Stimulated activated CD8-positive, alpha-beta memory T cell treated with anti-CD3 and anti-CD28 coated beads, Interleukin-4, amount 100 ng/mL, for 1 hour (primary cell): Measurements from ENCODE around the gene DPH1.

Experiments
- DNase-seq, 2 donors: peaks; one replicate each; pipeline ENCODE4 v3.0.0-alpha.2; 2020; ENCODE audit warnings: low read depth in 2 of 2, low spot score in 1 of 2

DPH1 gene

GRCh38 chr17:2049333-2050299 lies 19.7 kb downstream of the DPH1 start:
- peak; percentile 86 to 90 for DNase-seq

DNA sequence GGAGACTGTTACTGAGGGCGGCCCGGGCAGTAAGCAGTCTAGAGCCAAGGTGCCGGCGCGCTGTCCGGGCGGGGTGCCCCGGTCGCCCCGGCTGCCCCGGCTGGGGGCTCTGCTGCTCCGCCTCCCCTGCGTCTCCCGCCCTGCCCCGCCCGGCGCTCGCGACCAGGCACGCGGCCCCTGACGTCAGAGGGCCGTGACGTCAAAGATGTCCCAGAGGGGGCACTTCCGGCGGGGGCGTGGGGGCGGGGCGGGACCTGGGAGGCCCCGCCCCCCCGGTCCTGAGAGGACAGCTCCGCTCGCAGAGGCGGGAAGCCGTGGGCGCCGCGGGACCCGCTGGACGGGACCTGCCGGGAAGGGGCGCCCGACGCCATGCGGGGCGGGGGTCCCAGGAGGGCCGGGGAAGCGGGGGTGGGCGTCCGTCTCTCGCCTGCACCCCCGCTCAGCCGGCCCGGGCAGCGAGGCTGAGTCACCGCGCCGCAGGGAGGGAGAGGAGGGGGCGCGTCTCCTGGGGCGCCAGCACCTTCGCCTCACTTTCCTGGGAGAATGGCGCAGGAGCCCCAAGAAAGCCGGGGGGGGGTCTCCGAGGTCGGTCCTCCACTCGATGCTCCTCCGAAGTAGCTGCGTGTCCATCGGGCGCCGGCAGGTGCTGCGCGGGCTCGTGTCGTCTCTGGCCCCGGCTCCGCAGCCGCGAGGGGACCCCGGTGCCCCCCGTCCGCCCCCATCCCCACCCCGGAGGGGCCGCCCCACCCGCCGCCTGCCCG lies 20.5 kb downstream of the DPH1 start:
- peak in 1 of 2 donors; percentile 41 for DNase-seq

- DNase-seq: no peak
Measured at GRCh38 chr17:2051061-2051932, 21.3 kb downstream of the DPH1 start.

DNA sequence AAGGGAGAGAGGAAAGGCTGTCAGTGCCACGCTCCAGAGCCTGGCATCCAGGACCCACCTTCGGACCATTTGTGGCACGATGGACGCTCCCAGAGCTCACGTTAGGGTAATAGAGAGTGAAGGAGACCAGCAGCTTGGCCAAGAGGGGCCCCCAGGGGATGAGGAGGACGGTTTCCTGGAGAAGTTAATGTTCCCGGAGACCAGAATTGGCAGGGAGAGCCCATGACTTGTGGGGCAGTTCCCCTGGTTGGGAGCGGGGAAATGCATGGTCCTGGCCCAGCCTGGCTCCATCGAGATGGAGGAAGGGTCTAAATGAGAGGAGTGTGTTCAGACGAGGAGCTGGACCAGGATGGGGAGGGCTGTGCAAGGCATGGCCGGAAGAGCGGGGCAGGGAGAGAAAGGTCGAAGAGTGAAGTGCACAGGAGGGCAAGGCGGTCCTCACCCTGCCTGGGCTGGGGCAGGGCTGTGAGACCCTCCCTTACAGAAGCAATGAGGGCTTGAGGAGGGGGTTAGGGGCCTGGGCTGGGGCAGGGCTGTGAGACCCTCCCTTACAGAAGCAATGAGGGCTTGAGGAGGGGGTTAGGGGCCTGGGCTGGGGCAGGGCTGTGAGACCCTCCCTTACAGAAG lies 22.1 kb downstream of the DPH1 start:
- no peak for DNase-seq

GRCh38 chr17:2053380-2054261 lies 23.7 kb downstream of the DPH1 start:
- peak in 1 of 2 donors; percentile 58 for DNase-seq

- no peak for DNase-seq
Measured at GRCh38 chr17:2054262-2054511, 24.2 kb downstream of the DPH1 start.

DNA sequence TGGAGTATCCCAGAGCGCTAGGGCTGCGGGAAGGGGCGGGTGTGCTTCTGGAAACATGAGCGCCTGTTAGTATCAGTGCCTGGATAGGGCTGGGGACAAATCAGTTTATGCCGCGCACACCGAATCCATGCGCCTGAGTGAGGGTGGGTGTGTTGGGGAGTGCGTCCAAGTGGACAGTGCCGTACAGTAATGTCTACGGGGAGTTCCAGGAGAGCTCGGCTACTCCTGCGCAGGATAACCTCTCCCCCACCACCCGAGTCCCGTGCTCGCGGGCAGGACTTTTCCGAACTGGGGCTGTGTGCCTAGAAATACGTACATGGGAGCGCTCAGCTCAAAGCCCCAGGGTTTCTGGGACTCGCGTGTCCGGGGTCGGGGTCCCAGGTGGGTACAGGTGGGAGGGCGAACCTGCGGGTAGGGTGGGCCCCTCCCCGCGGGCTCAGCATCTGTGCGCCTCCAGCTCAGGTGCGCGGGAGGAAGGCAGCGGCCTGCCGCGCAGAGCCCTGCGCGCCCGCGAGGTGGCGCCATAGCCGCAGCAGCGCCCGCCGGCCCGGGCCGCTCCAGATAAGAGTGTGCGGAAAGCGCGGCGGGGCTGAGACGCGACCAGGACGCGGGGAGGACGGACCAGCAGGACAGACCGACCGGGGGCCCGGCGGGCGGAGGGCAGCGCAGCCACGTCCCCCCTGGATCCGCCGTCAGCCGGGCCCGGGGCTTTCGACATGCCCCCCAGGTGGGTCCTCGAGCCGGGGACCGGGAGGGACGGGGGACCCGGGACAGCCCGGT lies 24.7 kb downstream of the DPH1 start, which contains the start of gene HIC1:
TSS of gene HIC1 (plus strand) at position 592 of the 780 bp plus-strand sequence. CDS start 1,588 bp downstream, outside the sequence.
- peak in 1 of 2 donors; percentile 58 for DNase-seq

DNA sequence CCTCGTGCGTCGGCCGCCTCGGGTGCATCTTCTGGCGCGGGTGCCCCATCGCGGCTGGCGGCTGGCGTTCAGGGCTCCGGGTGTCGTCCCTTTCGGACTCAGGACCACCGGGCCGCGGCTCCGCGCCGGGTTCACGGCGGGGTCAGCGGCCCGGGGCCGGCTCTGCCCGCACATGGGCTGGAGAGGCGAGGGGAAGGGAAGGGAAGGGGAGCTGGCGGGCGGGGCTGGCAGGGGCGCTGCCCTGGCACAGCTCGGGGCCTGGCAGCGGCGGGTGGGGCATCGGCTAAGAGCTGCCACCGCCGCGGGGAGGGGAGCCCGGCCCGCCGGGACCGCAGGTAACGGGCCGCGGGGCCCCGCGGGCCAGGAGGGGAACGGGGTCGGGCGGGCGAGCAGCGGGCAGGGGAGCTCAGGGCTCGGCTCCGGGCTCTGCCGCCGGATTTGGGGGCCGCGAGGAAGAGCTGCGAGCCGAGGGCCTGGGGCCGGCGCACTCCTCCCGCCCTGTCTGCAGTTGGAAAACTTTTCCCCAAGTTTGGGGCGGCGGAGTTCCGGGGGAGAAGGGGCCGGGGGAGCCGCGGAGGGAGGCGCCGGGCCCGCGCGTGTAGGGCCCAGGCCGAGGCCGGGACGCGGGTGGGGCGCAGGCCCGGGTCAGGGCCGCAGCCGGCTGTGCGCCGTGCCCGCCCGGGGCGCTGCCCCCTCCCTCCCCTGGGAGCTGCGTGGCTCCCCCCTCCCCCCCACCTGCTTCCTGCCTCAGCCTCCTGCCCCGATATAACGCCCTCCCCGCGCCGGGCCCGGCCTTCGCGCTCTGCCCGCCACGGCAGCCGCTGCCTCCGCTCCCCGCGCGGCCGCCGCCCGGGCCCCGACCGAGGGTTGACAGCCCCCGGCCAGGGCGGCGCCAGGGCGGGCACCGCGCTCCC lies 25.6 kb downstream of the DPH1 start:
- no peak for DNase-seq

GRCh38 chr17:2056206-2057174 lies 26.5 kb downstream of the DPH1 start:
- no peak for DNase-seq

DNA sequence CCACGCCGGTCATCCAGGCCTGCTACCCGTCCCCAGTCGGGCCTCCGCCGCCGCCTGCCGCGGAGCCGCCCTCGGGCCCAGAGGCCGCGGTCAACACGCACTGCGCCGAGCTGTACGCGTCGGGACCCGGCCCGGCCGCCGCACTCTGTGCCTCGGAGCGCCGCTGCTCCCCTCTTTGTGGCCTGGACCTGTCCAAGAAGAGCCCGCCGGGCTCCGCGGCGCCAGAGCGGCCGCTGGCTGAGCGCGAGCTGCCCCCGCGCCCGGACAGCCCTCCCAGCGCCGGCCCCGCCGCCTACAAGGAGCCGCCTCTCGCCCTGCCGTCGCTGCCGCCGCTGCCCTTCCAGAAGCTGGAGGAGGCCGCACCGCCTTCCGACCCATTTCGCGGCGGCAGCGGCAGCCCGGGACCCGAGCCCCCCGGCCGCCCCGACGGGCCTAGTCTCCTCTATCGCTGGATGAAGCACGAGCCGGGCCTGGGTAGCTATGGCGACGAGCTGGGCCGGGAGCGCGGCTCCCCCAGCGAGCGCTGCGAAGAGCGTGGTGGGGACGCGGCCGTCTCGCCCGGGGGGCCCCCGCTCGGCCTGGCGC lies 27.3 kb downstream of the DPH1 start:
- no peak for DNase-seq

GRCh38 chr17:2057760-2058585 lies 28.0 kb downstream of the DPH1 start:
- no peak for DNase-seq

GRCh38 chr17:2058586-2059546 lies 28.9 kb downstream of the DPH1 start:
- DNase-seq: peak in 1 of 2 donors; percentile 17

GRCh38 chr17:2059547-2060384 lies 29.8 kb downstream of the DPH1 start:
- no peak for DNase-seq

DNA sequence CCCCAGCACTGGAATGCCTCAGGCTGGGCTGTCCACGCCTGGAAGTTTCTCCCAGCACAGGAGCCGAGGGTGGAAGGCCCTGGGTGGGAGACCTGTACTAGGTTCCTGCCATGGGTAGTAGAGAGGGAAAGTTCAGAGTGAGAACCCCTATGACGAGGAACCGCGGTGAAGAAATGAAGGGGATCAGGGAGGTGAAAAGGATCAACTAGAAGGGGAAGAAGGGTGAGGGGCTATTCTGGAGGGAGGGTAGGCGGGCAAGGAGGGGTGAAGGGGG lies 30.4 kb downstream of the DPH1 start:
- no peak for DNase-seq
